ENCODE measurements around the gene ERAS.
"Not testable (repeated sequence)": the region's sequence is repeated elsewhere in the genome, so short reads cannot be mapped to it uniquely, and the experiment has no call there.

ERAS gene

GRCh38 chrX:48831909-48832291 is 5.6 kb downstream of the ERAS start:
- DNase-seq (ENCODE audit: low read depth), result no peak

DNA sequence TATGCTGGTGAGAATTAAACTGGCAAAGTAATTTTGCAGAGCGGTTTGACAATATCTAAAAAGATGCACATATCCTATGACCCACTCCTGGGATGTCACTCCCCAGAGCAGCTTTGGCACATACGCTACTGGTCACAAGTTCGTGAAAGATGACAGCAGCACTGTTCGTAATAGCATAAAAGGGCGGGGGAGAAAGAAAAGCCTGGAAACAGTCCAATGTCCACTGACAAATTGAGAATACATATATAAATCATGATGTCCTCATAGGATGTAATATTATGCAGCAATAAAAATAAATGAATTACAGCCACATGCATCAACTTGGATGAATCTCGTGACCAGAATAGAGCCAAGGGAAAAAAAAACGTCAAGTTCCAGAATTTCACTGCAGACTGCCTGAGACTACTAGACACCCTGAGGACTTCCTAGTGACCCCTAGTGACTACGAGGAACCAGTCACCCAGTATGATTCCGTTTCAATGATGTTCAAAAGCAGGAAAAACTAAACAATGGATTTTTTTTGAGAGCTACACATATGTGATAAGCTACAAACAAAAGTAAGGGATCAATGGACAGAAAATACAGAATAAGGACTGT is 7.3 kb downstream of the ERAS start:
- DNase-seq (ENCODE audit: low read depth), result no peak

GRCh38 chrX:48834383-48834709 is 8.0 kb downstream of the ERAS start:
- DNase-seq (ENCODE audit: low read depth), result no peak

DNA sequence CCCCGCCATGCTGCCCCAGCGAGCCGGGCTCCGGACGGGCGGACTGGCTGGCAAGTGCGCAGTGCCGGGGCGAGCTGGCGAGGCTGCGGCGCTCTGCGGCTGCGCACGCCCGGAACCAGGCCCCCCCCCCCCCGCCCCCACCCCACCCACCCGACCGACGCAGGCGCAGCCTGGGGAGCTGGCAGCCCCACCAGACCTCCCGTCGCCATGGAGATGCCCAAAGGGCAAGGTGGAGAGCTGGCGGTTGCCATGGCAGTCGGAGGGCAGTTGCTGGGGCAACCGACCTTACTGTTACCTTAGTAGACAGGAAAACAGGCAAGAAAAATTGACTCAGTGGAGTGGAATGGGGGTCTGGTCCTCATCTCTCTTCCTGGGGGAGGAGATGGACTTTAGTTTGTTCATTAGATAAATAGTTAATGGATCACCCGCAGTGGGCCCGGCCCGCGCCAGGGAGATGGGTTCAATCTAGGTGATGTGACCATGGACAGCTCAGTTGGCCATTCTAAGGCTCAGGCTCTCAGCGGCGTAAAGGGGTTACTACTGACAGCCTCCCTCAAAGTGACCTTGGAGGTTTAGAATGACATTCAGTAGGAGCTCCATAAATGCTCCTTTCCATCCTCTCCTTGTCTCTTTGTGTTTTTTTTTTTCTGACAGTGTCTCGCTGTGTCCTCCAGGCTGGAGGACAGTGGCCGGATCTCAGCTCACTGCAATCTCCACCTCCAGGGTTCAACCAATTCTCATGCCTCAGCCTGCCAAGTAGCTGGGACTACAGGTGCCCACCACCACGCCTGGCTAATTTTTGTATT is 9.4 kb downstream of the ERAS start, which contains the start of gene PCSK1N:
Gene PCSK1N (minus strand): TSS at position 87 of the 806 bp plus-strand sequence. CDS start 78 bp downstream, at position 9.
- DNase-seq (ENCODE audit: low read depth), result no peak

GRCh38 chrX:48839686-48840085 is 13.4 kb downstream of the ERAS start:
- DNase-seq (ENCODE audit: low read depth), result no peak

DNA sequence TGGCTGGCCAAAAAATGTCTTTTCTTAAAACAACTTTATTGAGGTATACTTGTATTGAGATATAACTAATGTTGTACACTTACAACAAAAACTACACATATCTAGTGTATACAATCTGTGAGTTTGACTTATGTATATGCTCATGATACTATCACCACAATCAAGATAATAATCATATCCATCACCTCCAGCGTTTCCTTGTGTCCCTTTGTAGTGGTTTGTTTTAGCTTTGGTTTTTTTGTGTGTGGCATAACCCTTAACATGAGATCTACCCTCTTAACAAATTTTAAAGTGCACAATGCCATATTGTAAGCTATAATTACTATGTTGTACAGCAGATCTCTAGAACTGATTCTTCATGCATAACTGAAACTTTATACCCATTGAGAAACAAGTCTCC is 22.5 kb downstream of the ERAS start:
- DNase-seq (ENCODE audit: low read depth), result no peak

DNA sequence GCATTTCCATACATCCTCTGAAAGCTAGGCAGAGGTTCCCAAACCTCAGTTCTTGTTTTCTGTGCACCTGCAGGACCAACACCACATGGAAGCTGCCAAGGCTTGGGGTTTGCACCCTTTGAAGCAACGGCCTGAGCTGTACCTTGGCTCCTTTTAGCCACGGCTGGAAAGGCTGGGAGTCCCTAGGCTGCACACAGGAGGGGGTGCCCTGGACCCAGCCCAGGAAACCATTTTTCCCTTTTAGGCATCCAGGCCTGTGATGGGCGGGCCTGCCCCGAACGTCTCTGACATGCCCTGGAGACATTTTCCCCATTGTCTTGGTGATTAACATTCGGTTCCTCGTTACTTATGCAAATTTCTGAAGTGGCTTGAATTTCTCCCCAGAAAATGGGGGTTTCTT is 26.5 kb downstream of the ERAS start:
- DNase-seq (ENCODE audit: low read depth), result no peak

DNA sequence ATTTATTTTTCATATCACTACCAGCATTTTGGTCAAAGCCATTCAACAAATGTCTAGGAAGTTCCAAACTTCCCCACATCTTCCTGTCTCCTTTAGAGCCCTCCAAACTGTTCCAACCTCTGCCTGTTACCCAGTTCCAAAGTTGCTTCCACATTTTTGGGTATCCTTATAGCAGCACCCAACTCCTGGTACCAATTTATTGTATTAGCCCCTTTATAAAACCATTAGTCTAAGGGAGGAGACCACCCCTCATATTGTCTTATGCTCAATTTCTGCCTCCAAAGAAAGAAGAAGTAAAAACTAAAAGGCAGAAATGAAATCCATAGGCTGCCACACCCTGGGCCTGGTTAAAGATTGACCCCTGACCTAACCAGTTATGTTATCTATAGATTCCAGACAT is 27.2 kb downstream of the ERAS start:
- not testable (repeated sequence) for DNase-seq (ENCODE audit: low read depth)

DNA sequence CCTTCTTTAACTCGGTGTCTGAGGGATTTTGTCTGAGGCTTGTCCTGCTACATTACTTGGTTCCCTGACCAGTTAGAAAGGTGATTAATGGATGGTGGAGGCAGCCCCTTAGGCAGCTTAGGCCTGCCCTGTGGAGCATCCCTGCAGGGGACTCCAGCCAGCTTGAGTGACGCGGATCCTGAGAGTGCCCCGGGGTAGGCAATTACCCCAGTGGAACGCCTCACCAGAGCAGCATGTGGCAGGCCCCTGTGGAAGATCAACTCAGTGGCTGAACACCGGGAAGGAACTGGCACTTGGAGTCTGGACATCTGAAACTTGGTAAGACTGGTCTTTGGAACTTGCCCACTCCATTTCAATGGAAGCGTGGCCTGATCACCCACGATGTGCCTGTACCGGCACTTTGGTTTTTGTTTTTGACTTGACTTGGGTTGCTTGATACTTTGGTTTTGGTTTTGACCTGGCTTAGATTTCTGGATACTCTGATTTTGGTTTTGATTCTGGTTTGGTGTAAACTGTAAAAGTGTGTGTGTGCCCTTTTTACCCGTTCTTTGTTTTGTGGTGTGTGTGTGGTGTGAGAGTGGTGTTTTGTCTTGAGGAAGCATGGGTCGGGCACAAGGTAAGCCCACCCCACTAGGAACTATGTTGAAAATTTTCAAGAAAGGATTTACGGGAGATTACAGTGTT is 27.9 kb downstream of the ERAS start:
- DNase-seq (ENCODE audit: low read depth), result not testable (repeated sequence)

- no peak for DNase-seq (ENCODE audit: low read depth)
Observed at GRCh38 chrX:48854898-48855297, 28.6 kb downstream of the ERAS start.

GRCh38 chrX:48864210-48864609 is 37.9 kb downstream of the ERAS start:
- no peak for DNase-seq (ENCODE audit: low read depth)

DNA sequence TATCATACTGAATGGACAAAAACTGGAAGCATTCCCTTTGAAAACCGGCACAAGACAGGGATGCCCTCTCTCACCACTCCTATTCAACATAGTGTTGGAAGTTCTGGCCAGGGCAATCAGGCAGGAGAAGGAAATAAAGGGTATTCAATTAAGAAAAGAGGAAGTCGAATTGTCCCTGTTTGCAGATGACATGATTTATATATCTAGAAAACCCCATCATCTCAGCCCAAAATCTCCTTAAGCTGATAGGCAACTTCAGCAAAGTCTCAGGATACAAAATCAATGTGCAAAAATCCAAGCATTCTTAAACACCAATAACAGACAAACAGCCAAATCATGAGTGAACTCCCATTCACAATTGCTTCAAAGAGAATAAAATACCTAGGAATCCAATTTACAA is 45.7 kb downstream of the ERAS start:
- DNase-seq (ENCODE audit: low read depth), result not testable (repeated sequence)

DNA sequence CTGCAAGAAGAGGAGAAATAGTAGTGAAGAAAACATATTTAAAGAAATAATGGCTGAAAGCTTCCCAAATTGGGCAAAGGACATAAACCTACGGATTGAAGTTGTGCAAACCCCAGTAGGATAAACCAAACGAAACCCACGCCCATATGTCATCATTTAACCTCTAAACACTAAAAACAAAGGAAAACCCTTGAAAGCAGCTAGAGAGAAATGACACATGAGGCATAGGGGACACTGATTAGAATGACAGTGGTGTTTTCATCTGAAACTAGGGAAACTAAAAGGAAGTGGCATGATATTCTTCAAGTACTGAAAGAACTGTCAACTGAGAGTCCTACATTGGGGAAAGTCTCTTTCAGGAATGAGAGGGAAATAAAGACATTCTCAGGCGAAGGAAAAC is 50.6 kb downstream of the ERAS start:
- DNase-seq (ENCODE audit: low read depth), result not testable (repeated sequence)

All from stimulated activated CD8-positive, alpha-beta memory T cell treated with anti-CD3 and anti-CD28 coated beads, Interleukin-7, amount 100 ng/mL, for 24 hours (primary cell).